Measurements from ENCODE around the gene PHF21A. TPM values are rescaled to one million over a fixed set of nuclear protein-coding genes. Genes with fewer than 3 reads are reported as not detected.

Gene PHF21A
- total and polyA plus RNA-seq, 8 donors, result 36.2 to 77.3 (median 69.3) TPM

GRCh38 chr11:46036969-46037368 lies 84.3 kb downstream of the PHF21A start:
- Histone ChIP-seq H3K27me3 (no peaks in the 10 kb centered on the region), H3K9me3 (no peaks in the 10 kb centered on the region), H3K4me3 (no peak overlapping the region), H3K4me1 (peaks cover 7 to 11% of the 10 kb centered on the region in 2 donors), H3K36me3 (no peaks in the 10 kb centered on the region), H3K27ac (no peak overlapping the region)
- DNase-seq, result no peak
- intact Hi-C loops (cut with DNase I), result no loop called here
- no peak for ATAC-seq
- no peak for TF ChIP-seq CTCF (IDR thresholded peaks at IDR 0.05)

- H3K4me1 ChIP-seq, result peaks cover 7 to 11% of the 10 kb centered on the region in 2 donors
- no peak overlapping the region for H3K27ac ChIP-seq
- no peak for DNase-seq
- ATAC-seq, result no peak
- TF ChIP-seq CTCF (IDR thresholded peaks at IDR 0.05), result no peak
- no peaks in the 10 kb centered on the region for H3K27me3 ChIP-seq
- no peak overlapping the region for H3K4me3 ChIP-seq
- H3K9me3 ChIP-seq, result no peaks in the 10 kb centered on the region
- H3K36me3 ChIP-seq, result no peaks in the 10 kb centered on the region
- intact Hi-C loops (cut with DNase I), result no loop called here
These were observed 85.2 kb downstream of the PHF21A start for GRCh38 chr11:46036009-46036408.

- H3K4me1 ChIP-seq, result no peaks in the 10 kb centered on the region
- intact Hi-C loops (cut with DNase I), result no loop called here
- H3K4me3 ChIP-seq, result no peak overlapping the region
- ATAC-seq (no peak), DNase-seq (no peak)
- no peaks in the 10 kb centered on the region for H3K36me3 ChIP-seq
- TF ChIP-seq CTCF (IDR thresholded peaks at IDR 0.05), result no peak
- H3K27me3 ChIP-seq, result no peaks in the 10 kb centered on the region
- no peak overlapping the region for H3K27ac ChIP-seq
- H3K9me3 ChIP-seq, result no peaks in the 10 kb centered on the region
These were observed 87.2 kb downstream of the PHF21A start for GRCh38 chr11:46034041-46034440.

GRCh38 chr11:46026606-46027293 lies 94.5 kb downstream of the PHF21A start:
- intact Hi-C loops (cut with DNase I), result no loop called here
- Histone ChIP-seq H3K4me3 (no peak overlapping the region), H3K36me3 (peaks cover 0 to 7% of the 10 kb centered on the region in 2 donors), H3K4me1 (no peaks in the 10 kb centered on the region), H3K27ac (no peak overlapping the region), H3K27me3 (no peaks in the 10 kb centered on the region), H3K9me3 (no peaks in the 10 kb centered on the region)
- no peak for TF ChIP-seq CTCF (IDR thresholded peaks at IDR 0.05)
- DNase-seq, result no peak
- no peak for ATAC-seq

- intact Hi-C loops (cut with DNase I), result no loop called here
- Histone ChIP-seq H3K4me1 (no peaks in the 10 kb centered on the region), H3K4me3 (no peak overlapping the region), H3K36me3 (peaks cover 0 to 13% of the 10 kb centered on the region in 2 donors), H3K27me3 (no peaks in the 10 kb centered on the region), H3K9me3 (no peaks in the 10 kb centered on the region), H3K27ac (no peak overlapping the region)
- DNase-seq, result no peak
- TF ChIP-seq CTCF (IDR thresholded peaks at IDR 0.05), result no peak
- no peak for ATAC-seq
These were observed 101.1 kb downstream of the PHF21A start for GRCh38 chr11:46020084-46020599.
